Femur (tissue), 1 donor: ENCODE results near the gene SORCS2.
A peak's percentile ranks its signal among the peaks of the same experiment; 100 is the strongest.

Experiments used
- DNase-seq: peaks from one replicate; pipeline ENCODE4 v3.0.0-alpha.2; 2017

SORCS2 gene

GRCh38 chr4:7362862-7363430 lies 170.6 kb downstream of the SORCS2 start:
- DNase-seq, result no peak

GRCh38 chr4:7364979-7365378 lies 172.6 kb downstream of the SORCS2 start:
- no peak for DNase-seq

GRCh38 chr4:7365462-7366179 lies 173.3 kb downstream of the SORCS2 start:
- peak; percentile 53 for DNase-seq

DNA sequence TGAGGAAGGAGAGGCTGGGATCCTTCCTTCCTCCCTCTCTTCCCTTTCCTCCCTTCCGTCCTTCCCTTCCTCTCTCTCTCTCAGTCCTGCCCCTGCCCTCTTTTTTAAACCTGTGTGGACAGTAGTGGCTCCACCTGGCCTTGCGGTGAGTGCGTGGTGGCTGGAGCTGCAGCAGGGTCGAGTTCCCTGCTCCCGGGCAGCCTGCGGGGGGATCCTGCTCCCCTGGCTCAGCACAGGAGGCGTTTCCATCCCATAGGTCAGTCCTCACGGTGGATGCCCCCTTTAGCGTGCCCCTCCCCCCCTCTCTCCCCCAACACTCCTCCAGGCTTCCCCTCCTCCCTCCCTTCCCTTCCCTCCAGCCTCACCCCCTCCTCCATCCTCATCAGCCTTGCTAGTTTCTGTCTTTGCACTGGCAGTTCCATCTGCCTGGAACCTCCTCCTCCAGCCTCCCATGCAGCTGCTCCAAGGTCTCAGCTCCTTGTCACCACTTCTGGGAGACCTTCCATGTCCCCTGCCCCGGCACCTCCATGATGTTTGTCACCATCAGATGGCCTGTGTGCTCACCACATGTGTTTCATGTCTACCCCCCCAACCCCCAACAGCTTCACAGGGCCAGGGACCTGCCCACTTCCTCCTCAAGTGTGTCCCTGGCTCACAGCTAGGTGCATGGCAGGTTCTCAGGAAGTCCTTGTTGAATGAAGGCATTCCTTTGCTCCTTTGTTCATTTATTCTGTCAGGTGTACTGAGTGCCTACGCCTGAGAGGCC lies 174.0 kb downstream of the SORCS2 start:
- DNase-seq, result no peak

- DNase-seq, result no peak
These were observed 174.6 kb downstream of the SORCS2 start for GRCh38 chr4:7366954-7367353.

GRCh38 chr4:7367406-7367805 lies 175.1 kb downstream of the SORCS2 start:
- no peak for DNase-seq

DNA sequence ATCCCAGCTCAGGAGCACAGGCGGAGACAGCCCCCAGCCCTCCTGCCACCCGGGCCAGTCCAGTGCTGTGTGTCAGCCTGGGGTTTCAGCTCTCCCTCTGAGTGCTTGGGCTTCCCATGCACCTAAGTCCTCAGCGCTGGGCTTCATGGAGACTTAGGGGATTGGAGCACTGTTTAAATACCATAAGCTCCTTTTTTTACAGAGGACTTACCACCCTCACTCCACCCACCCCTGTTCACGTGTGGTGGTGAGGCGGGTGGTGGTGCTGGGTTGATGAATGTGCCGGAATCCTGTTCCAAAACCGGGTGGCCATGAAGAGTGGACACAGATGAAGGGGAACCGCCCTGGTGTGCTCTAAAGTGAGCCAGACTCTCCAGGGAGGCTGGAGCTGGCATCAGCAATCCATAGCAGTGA lies 175.5 kb downstream of the SORCS2 start:
- no peak for DNase-seq

DNA sequence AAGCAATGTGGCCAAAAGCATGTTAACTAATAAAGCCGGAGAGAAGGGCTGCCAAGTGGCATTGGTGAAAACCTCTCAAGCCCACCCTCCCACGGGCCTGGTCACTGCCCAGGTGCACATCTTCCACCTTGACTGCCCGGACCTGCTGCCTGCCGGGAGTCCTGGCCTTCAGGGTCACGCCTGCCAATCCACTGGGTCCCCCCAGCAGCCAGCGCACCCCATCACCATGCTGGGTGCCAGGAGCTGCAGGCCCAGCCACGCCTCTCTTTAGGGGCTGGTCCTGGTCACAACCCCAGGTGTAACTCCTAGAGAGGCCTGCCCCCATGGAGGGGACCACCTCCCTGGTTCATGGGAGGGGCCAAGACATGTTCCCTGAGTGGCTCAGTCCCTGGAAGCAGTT lies 176.0 kb downstream of the SORCS2 start:
- no peak for DNase-seq

GRCh38 chr4:7369511-7369910 lies 177.2 kb downstream of the SORCS2 start:
- DNase-seq, result no peak

- no peak for DNase-seq
These were observed 177.7 kb downstream of the SORCS2 start for GRCh38 chr4:7370038-7370437.

GRCh38 chr4:7371210-7371941 lies 179.0 kb downstream of the SORCS2 start:
- no peak for DNase-seq

- no peak for DNase-seq
These were observed 180.3 kb downstream of the SORCS2 start for GRCh38 chr4:7372673-7373072.

- no peak for DNase-seq
These were observed 182.2 kb downstream of the SORCS2 start for GRCh38 chr4:7374571-7374970.

DNA sequence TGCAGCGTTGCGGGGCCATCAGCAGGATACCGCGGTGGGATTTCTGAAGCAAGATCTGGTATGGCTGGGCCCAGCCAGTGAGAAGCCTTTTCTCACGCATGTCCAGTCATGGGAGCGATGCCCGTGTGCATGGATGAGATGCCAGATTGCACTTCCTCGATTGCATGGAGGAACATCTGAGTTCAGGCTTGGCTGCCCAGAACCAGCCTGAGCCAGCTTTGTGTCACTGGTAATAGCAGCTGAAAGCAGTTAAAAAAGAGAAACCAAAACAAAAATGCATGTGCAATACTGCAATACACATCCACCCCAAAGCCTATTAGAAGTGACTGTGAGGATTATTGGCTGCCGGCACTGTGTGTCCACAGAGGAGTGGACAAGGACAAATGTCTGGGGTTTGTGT lies 183.1 kb downstream of the SORCS2 start:
- DNase-seq, result peak; percentile 62

GRCh38 chr4:7377223-7377865 lies 185.0 kb downstream of the SORCS2 start:
- DNase-seq, result no peak

DNA sequence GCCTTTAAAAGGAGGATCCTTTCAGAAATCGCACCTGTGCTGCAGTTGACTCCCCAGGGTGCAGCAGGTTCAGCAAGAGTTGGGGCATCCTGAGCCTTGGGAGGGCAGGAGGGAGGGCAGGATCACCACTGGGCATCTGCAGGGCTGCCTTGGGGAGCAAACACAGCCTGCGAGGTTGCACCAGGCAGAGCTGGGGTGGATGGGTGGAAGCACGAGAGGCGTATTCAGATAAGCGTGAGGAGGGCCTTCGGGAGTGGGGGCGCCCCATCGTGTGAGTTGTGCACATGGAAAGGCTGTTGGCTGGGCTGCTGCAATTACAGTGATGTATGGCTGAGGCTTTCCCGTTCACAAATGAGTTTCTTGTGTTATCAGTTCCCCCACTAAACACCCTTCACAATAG lies 186.8 kb downstream of the SORCS2 start:
- DNase-seq, result no peak

DNA sequence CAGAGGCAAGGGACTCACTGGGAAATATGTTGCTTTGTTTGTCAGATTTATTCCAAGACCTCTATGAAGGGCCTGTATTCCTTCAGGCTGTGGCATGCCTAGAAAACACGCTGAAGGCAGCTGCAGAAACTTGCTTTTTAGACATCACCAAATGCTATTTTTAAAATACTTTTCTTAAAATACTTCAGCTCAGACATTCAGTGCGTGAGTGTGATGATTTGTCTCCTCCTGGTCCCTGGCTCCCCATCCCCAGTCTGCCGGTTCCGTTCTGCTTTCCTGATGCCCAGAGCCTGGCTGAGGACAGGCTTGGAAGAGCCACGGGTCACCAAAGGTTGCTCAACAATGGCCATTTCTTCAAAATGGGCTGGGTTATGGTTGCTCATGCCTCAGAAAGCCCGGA lies 187.4 kb downstream of the SORCS2 start:
- no peak for DNase-seq

DNA sequence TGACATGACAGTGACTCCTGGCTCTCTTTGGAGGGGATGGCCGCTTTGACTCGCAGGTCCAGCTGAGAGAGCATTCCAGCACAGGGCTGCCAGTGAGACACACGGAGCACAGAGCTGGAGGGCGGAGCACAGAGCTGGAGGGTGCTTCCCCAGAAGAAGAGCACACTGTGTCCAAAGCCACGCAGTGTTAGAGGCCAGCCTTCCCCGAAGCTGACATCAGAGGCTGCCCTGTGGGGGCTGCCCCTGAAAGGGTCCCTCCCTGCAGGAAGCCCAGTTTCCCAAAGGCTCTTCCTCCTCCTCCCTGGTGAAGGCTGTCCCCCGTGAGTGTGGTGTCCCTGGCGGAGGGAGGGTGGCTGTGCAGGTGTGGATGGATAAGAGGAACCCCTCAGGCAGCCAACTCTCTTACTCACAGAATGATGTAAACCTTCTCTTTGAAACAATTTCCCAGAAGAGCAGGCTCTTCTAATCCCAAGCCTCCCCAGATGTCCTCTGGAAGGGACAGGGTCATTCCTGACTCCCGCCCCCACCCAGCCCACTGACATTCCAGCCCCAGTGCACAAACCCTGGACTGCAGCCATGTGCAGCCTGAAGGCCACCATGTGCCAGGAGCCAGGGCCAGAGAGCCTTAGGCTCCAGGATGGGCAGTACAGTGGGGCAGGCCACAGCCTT lies 189.0 kb downstream of the SORCS2 start:
- DNase-seq, result no peak

GRCh38 chr4:7381890-7382633 lies 189.7 kb downstream of the SORCS2 start:
- no peak for DNase-seq

DNA sequence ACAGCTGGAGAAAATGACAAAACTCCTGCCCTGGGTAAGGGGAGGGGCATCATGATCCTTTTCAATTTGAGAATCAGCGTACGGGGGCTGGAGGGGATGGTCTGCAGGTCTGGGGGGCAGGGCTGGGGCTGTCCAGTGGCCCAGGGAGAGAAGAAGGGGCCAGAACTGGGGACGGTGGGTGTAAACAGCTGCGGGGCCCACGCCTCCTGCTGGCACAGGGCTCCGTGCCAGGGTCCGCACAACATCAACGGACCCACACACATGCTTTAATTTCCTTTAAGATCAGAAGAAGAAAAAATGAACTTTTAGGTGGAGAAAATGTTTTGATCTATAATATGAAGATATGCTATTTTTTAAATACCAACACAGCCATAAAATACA lies 190.3 kb downstream of the SORCS2 start:
- DNase-seq, result no peak

GRCh38 chr4:7383266-7383665 lies 190.9 kb downstream of the SORCS2 start:
- no peak for DNase-seq
